BLaER1 treated with 17β-estradiol and CSF1 and Interleukin-3, amounts not matched to agents 10 nM and 100 nM (cell line): ENCODE measurements around the gene PANK4.
A peak's percentile ranks its signal among the peaks of the same experiment; 100 is the strongest.

Source experiments
- H3K27ac ChIP-seq, 11 experiments: shearing (Covaris generic); formaldehyde crosslinking; 2 replicates each; pipeline ENCODE4 v1.8.1; 2022
- H3K27me3 ChIP-seq, 11 experiments: shearing (Covaris generic); formaldehyde crosslinking; 2 replicates each; pipeline ENCODE4 v1.8.1; 2022
- H3K36me3 ChIP-seq, 11 experiments: shearing (Covaris generic); formaldehyde crosslinking; 2 replicates each; pipeline ENCODE4 v1.8.1; 2022
- H3K4me1 ChIP-seq, 10 experiments: shearing (Covaris generic); formaldehyde crosslinking; 2 replicates each; pipeline ENCODE4 v1.8.1; 2022
- H3K4me2 ChIP-seq, 11 experiments: shearing (Covaris generic); formaldehyde crosslinking; 2 replicates each; pipeline ENCODE4 v1.8.1; 2022
- H3K4me3 ChIP-seq, 10 experiments: shearing (Covaris generic); formaldehyde crosslinking; 2 replicates each; pipeline ENCODE4 v1.8.1; 2022
- H3K9ac ChIP-seq, 11 experiments: shearing (Covaris generic); formaldehyde crosslinking; 2 replicates each; pipeline ENCODE4 v1.8.1; 2022
- H3K9me3 ChIP-seq, 11 experiments: shearing (Covaris generic); formaldehyde crosslinking; replicated peaks in 1 of 11; 2 replicates each; pipeline ENCODE4 v1.8.1; 2022
- H4K20me1 ChIP-seq, 11 experiments: shearing (Covaris generic); formaldehyde crosslinking; 2 replicates each; pipeline ENCODE4 v1.8.1; 2022
- Cebpa-rat ChIP-seq, 11 experiments: shearing (Covaris generic); IDR thresholded peaks; 2 replicates each; pipeline ENCODE4 v1.8.1; 2022

Gene PANK4

DNA sequence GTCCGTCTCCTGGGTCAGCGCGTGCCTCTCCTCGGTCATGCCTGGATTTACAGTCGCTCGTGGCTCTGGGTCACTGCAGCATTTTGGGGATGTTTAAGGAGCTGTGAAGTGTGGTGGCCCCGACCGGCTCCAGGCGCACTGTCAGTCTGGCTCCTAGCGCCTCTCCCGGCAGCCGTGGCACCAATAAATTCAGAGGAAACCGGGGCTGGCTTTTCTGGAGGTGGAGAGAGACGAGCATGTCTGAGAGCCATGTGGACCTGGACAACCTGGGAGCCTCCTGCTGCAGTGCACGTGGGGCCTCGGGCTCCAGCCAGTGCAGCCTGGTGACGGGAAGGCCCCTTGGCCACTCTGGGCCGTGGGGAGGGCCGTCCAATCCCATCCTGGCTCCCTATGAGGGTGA is 33.2 kb downstream of the PANK4 start:
- H4K20me1 ChIP-seq, result peaks cover 0 to 75% (median 38%) of the 10 kb centered on the region in 11 experiments; a peak in 14 of 22 replicates

DNA sequence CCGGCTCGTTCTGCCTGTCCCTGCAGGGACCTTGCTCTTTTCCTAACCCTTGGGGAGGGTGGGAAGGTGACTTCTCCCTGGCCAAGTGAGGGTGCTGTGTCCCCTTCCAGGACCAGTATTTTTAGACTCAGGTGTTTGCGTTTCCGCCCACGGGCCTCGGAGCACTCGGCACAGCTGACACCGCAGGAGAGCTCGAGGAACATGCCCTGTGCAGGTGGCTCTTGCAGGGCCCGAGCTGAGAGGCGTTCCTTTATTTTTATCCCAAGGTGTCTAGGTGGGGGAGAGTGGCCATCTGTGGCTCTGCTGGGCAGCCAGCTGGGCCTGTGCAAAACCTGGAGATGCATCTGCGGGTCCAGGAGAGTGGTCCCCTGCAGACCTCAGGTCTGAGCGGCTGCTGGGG is 34.3 kb downstream of the PANK4 start:
- peak overlapping the region in 5 of 11 experiments; percentile 82 to 96 (median 90); a peak in 9 of 22 replicates for H3K4me2 ChIP-seq
- no peak overlapping the region for H3K4me3 ChIP-seq
- H3K27ac ChIP-seq, result no peak overlapping the region
- no peak for TF ChIP-seq Cebpa-rat (IDR thresholded peaks at IDR 0.05)
- H3K9ac ChIP-seq, result no peak overlapping the region
- H3K27me3 ChIP-seq, result peaks cover 0 to 50% (median 8%) of the 10 kb centered on the region in 11 experiments; a peak in 12 of 22 replicates
- peaks cover 11 to 52% (median 49%) of the 10 kb centered on the region in 10 experiments for H3K4me1 ChIP-seq
- no peaks in the 10 kb centered on the region for H3K36me3 ChIP-seq
- H3K9me3 ChIP-seq, result peaks cover 11 to 18% (median 14%) of the 10 kb centered on the region in 11 experiments; a peak in 19 of 22 replicates
- peaks cover 0 to 73% (median 30%) of the 10 kb centered on the region in 11 experiments; a peak in 14 of 22 replicates for H4K20me1 ChIP-seq

More for the DNA sequence above, 33.2 kb downstream of the PANK4 start:
- Histone ChIP-seq H3K9ac (no peak overlapping the region), H3K4me3 (no peak overlapping the region), H3K9me3 (peaks cover 8 to 13% (median 12%) of the 10 kb centered on the region in 11 experiments; a peak in 19 of 22 replicates), H3K36me3 (no peaks in the 10 kb centered on the region), H3K27me3 (peaks cover 0 to 62% (median 8%) of the 10 kb centered on the region in 11 experiments; a peak in 12 of 22 replicates), H3K4me2 (peak overlapping the region in 9 of 11 experiments; percentile 61 to 96 (median 88); a peak in 15 of 22 replicates), H3K27ac (no peak overlapping the region), H3K4me1 (peaks cover 12 to 63% (median 61%) of the 10 kb centered on the region in 10 experiments)
- TF ChIP-seq Cebpa-rat (IDR thresholded peaks at IDR 0.05), result no peak

DNA sequence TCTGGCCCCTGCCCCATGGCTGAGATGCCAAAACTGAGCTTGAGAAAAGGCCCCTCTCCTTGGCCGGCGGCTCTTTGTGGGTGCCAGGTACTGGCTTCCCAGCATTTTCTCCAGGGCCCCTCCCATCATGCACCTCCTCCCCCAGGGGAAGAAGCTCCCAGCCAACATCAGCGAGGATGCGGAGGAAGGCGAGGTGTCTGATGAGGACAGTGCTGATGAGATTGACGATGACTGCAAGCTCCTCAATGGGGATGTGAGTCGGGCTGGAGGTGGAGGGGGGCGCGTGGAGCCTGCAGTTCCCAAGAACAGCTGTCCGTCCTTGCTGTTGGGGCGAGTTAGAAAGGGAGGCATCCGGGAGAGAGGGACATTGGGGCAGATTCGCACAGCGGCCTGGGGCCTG is 36.8 kb downstream of the PANK4 start:
- Histone ChIP-seq H3K4me1 (peaks cover 0 to 27% (median 25%) of the 10 kb centered on the region in 10 experiments; a peak in 16 of 20 replicates), H3K4me2 (no peak overlapping the region), H3K9ac (no peak overlapping the region), H3K36me3 (no peaks in the 10 kb centered on the region), H3K4me3 (no peak overlapping the region), H3K27me3 (peaks cover 0 to 26% (median 6%) of the 10 kb centered on the region in 11 experiments; a peak in 11 of 22 replicates), H4K20me1 (peaks cover 0 to 58% (median 6%) of the 10 kb centered on the region in 11 experiments; a peak in 12 of 22 replicates), H3K27ac (no peak overlapping the region), H3K9me3 (peaks cover 11 to 18% (median 14%) of the 10 kb centered on the region in 11 experiments; a peak in 19 of 22 replicates)
- TF ChIP-seq Cebpa-rat (IDR thresholded peaks at IDR 0.05), result no peak

DNA sequence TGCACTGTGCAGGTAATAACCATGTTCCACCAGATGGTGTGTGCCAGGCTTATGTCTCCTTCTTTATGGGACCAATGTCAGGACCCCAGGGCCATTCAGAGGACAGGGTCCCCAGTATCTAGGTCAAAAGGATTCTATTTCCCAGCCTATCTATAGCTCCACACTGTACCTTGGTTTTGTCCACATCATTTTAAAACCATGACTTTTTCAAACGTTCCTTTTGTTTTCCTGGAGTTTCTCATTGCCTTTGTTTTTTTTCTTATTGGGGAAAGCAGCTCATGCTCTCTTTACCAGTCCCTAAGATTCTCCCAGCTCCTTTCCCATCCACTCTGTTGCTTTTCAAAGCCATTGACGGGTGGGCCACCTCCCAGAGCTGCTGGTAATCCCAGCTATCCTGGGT is 37.7 kb downstream of the PANK4 start:
- TF ChIP-seq Cebpa-rat (IDR thresholded peaks at IDR 0.05), result no peak
- H4K20me1 ChIP-seq, result peaks cover 0 to 49% (median 4%) of the 10 kb centered on the region in 11 experiments; a peak in 10 of 22 replicates
- H3K4me1 ChIP-seq, result peaks cover 0 to 18% (median 15%) of the 10 kb centered on the region in 10 experiments; a peak in 15 of 20 replicates
- H3K36me3 ChIP-seq, result no peaks in the 10 kb centered on the region
- no peak overlapping the region for H3K4me2 ChIP-seq
- H3K27me3 ChIP-seq, result peaks cover 0 to 16% (median 2%) of the 10 kb centered on the region in 11 experiments; a peak in 11 of 22 replicates
- H3K27ac ChIP-seq, result no peak overlapping the region
- H3K9me3 ChIP-seq, result peaks cover 11 to 18% (median 14%) of the 10 kb centered on the region in 11 experiments; a peak in 19 of 22 replicates
- no peak overlapping the region for H3K4me3 ChIP-seq
- no peak overlapping the region for H3K9ac ChIP-seq

DNA sequence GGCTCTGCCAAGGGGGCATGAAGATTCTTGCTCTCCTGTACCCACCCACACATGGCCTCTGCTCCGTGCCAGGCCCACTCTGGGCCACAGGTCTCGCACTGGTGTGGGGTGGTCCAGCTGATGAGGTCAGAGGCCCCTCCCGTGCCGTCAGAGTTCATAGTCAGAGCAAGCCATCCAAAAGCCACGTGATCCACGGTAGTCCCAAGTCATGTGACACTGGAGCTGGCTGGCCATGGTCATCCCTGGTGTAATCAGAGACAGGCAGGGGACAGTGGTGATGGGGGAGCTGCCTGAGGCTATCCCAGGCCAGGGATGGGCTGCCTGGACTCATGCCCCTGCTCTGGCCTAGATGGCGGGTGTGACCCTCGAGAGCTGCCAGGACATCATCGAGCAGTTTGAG is 39.8 kb downstream of the PANK4 start:
- H3K27ac ChIP-seq, result no peak overlapping the region
- peaks cover 11 to 18% (median 14%) of the 10 kb centered on the region in 11 experiments; a peak in 19 of 22 replicates for H3K9me3 ChIP-seq
- H3K36me3 ChIP-seq, result no peaks in the 10 kb centered on the region
- H3K4me1 ChIP-seq, result peaks cover 10 to 21% (median 20%) of the 10 kb centered on the region in 10 experiments
- no peak overlapping the region for H3K4me3 ChIP-seq
- no peak overlapping the region for H3K4me2 ChIP-seq
- H3K9ac ChIP-seq, result no peak overlapping the region
- no peak for TF ChIP-seq Cebpa-rat (IDR thresholded peaks at IDR 0.05)
- no peaks in the 10 kb centered on the region for H3K27me3 ChIP-seq
- H4K20me1 ChIP-seq, result peaks cover 0 to 48% (median 13%) of the 10 kb centered on the region in 11 experiments; a peak in 12 of 22 replicates

DNA sequence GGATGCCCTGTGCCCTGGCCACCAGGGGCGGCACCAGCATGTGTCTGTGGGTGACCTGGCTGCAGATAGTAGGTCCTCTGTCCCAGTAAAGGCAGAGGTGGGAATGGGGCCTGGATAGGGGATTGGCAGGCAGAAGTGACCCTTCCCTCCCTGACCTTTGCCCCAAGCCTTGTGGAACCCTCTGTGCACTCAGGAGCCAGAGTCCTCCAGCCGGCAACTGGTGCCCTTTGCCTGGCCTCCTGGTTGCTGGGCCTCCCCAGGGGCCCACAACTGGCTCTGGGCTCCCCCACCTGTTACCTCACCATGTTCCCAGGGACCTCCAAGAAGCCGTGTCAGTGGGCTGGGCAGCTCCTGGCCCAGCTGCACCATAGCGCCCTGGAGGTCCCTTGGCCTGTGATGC is 40.4 kb downstream of the PANK4 start:
- H3K4me3 ChIP-seq, result no peak overlapping the region
- no peak for TF ChIP-seq Cebpa-rat (IDR thresholded peaks at IDR 0.05)
- H3K9me3 ChIP-seq, result peaks cover 11 to 18% (median 14%) of the 10 kb centered on the region in 11 experiments; a peak in 19 of 22 replicates
- no peaks in the 10 kb centered on the region for H3K27me3 ChIP-seq
- peaks cover 16 to 26% (median 25%) of the 10 kb centered on the region in 10 experiments for H3K4me1 ChIP-seq
- no peak overlapping the region for H3K9ac ChIP-seq
- H3K36me3 ChIP-seq, result no peaks in the 10 kb centered on the region
- no peak overlapping the region for H3K27ac ChIP-seq
- H3K4me2 ChIP-seq, result 0 out of 22 replicates have a peak overlapping the region, but pooled peaks of 1 of the 11 experiments have one; percentile 7
- peaks cover 0 to 48% (median 19%) of the 10 kb centered on the region in 11 experiments; a peak in 13 of 22 replicates for H4K20me1 ChIP-seq

DNA sequence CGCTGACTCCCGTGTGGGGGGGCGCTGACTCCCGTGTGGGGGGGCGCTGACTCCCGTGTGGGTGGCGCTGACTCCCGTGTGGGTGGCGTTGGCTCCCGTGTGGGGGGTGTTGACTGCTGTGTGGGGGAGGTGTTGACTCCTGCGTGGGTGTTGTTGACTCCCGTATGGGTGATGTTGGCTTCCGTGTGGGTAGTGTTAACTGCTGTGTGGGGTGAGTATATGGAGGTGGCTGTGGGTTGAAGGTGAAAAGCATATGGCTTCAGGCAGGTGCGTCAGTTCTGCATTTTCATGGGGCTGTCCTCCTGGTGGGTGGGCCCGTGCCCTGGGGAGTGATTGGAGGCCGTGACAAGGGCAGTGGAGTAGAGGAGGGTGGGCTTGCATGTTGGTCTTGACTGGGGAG is 42.4 kb downstream of the PANK4 start:
- no peak overlapping the region for H3K27ac ChIP-seq
- peaks cover 9 to 12% (median 10%) of the 10 kb centered on the region in 11 experiments; a peak in 19 of 22 replicates for H3K9me3 ChIP-seq
- no peak for TF ChIP-seq Cebpa-rat (IDR thresholded peaks at IDR 0.05)
- peaks cover 0 to 62% (median 25%) of the 10 kb centered on the region in 11 experiments; a peak in 14 of 22 replicates for H4K20me1 ChIP-seq
- peaks cover 28 to 47% (median 46%) of the 10 kb centered on the region in 10 experiments for H3K4me1 ChIP-seq
- no peaks in the 10 kb centered on the region for H3K36me3 ChIP-seq
- H3K9ac ChIP-seq, result no peak overlapping the region
- H3K4me3 ChIP-seq, result no peak overlapping the region
- no peaks in the 10 kb centered on the region for H3K27me3 ChIP-seq
- no peak overlapping the region for H3K4me2 ChIP-seq

DNA sequence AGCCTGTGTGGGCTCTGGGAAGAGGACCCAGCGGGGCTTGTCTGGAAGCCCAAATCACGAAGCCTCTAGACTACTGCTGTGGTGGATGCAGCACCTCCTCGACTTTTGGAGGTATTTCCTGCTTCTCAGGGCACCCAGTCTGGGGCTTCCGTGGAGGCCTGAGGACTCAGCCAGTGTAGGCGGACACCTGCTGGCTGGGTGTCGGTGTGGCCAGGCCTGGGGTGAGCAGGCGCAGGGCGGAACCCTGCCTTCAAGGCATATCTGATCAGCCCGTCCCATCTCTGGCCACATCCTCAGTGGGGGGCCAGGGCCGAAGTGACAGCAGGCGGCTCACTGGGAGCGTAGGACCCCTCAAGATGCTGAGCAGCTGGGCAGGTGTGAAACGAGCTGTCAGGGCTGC is 43.4 kb downstream of the PANK4 start:
- Histone ChIP-seq H4K20me1 (peaks cover 0 to 71% (median 25%) of the 10 kb centered on the region in 11 experiments; a peak in 14 of 22 replicates), H3K27me3 (no peaks in the 10 kb centered on the region), H3K9ac (no peak overlapping the region), H3K4me3 (no peak overlapping the region), H3K36me3 (no peaks in the 10 kb centered on the region), H3K4me1 (peaks cover 28 to 56% (median 54%) of the 10 kb centered on the region in 10 experiments), H3K9me3 (peaks cover 0 to 3% (median under 1%) of the 10 kb centered on the region in 11 experiments; a peak in 5 of 22 replicates), H3K4me2 (peak overlapping the region in 10 of 11 experiments; percentile 16 to 99 (median 74); a peak in 17 of 22 replicates), H3K27ac (no peak overlapping the region)
- TF ChIP-seq Cebpa-rat (IDR thresholded peaks at IDR 0.05), result no peak

DNA sequence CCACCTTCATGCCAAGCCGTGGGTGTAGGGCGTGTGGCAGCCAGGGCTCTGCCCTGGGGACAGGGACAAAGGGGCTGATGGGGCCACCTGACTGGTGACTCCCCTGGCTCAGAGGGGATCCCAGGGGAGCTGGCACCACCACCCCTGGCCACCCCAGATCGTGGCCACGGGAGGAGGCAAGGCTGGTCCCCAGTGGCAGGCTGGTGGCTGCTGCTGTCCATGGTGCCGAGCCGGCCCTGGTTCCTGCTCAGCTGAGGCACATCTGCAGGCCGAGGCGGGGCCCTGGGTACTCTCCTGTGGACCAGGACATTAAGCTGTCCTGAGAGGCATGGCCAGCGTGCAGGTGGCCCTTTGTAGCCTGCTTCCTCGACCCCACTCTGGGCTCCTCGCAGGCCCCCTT is 43.8 kb downstream of the PANK4 start:
- Histone ChIP-seq H3K4me2 (peak overlapping the region; percentile 52 to 99 (median 73)), H3K27ac (no peak overlapping the region), H4K20me1 (peaks cover 0 to 72% (median 23%) of the 10 kb centered on the region in 11 experiments; a peak in 14 of 22 replicates), H3K9me3 (no peaks in the 10 kb centered on the region), H3K4me1 (peaks cover 28 to 61% (median 58%) of the 10 kb centered on the region in 10 experiments), H3K27me3 (no peaks in the 10 kb centered on the region), H3K4me3 (no peak overlapping the region), H3K36me3 (no peaks in the 10 kb centered on the region), H3K9ac (no peak overlapping the region; a peak in 1 of 22 replicates)
- TF ChIP-seq Cebpa-rat (IDR thresholded peaks at IDR 0.05), result no peak
